A204.1 (cell line): Measurements from ENCODE around the gene PRR7.
"Not testable (repeated sequence)": the region's sequence is repeated elsewhere in the genome, so short reads cannot be mapped to it uniquely, and the experiment has no call there.

Experiments used
- FAIRE-seq: peaks from 2 replicates; lab custom pipeline; 2012; peaks lifted over from hg19 to GRCh38; lab: Jason Lieb, UNC

Gene PRR7

DNA sequence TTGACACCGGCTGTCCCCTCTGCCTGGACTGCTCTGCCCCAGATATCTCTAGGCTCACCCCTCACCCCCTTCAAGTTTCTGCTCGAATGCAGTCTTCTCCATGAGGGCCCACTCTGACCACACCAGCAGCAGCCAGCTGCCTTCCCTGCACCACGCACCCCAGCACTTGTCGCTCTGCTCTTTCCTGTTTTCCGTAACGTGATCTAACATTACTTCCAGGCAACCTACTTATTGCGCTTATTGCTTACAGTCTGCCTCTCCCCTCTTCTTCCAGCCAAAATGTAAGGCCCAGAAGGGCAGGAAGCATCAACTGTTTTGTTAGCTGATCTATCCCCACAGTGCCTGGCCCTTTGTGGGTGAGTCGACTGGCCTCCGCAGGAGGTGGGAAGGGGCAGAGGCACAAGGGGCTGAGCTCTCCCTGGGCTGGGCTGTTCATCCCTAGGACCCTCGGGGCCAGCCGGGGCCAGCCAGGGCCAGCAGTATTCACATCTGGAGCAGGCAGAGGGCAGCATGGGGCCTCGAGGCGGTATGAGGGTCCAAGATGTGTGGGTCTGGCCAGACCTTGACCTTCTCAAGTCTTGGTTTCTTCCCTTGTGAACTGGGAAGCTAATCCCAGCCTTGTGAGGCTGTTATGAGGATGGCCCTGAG, 38.4 kb downstream of the PRR7 start:
- FAIRE-seq, result no peak

DNA sequence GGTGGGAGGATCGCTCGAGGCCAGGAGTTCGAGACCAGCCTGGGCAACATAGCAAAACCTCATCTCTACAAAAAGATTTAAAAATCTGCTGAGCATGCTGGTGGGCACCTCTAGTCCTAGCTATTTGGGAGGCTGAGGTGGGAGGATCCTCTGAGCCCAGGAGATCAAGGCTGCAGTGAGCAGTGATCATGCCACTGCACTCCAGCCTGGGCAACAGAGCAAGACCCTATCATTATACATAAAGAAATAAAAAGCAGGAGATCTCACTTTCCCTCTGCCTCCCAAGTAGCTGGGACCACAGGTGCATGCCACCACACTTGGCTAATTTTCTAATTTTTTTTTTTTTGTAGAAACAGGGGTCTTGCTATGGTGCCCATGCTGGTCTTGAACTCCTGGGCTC, 39.1 kb downstream of the PRR7 start:
- not testable (repeated sequence) for FAIRE-seq

DNA sequence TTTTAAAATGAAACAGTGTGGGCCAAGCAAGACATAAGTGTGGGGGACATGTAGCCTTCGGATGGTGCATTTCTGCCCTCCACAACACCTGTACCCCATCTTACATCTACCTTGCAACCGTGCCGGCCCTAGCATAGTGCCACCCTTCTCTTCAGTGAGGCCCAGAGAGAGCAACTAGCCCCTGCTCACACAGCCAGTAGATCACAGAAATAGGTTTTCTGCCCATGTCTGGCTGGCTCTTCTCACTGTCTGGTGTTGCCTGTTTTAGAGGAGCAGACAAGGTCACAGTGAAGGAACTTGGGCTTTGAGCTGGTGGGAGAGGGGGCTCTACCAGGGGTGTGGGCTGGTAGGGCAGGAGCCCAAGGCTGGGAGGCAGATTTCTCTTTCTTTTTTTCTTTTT, 39.6 kb downstream of the PRR7 start:
- FAIRE-seq, result no peak

DNA sequence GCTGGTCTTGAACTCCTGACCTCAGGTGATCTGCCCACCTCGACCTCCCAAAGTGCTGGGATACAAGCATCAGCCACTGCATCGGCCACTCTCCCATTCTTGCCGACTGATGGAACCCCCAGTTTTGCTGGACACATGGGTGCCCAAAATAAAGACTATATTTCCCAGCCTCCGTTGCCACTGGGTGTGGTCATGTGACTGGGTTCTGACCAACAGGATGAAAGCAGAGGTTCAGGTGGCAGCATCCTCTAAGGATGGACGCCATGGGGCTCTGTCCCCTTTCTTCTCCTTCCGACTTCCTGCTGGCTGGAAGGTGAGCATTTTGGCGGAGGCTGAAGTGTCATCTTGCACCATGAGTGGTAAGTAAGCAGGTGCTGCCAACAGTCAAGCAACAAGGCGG, 40.5 kb downstream of the PRR7 start:
- no peak for FAIRE-seq

DNA sequence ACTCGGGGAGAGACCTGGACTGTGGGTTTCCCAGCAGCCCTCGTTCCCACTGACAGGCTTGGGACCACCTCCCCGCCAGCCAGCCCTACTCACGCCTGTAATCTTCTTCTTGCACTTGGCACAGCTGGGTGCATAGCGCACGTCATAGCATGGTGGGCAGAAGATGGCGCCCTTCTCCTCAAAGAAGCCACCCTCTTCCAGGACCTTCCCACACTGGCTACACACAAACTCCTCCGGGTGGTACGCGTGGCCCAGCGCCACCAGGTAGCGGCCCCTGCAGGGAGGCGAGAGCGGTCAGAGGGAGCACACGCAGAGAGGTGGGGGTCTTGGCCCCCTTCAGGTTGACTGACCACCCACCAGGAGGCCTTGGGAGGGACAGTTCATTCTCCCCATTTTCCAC, 41.4 kb downstream of the PRR7 start:
- FAIRE-seq, result no peak

DNA sequence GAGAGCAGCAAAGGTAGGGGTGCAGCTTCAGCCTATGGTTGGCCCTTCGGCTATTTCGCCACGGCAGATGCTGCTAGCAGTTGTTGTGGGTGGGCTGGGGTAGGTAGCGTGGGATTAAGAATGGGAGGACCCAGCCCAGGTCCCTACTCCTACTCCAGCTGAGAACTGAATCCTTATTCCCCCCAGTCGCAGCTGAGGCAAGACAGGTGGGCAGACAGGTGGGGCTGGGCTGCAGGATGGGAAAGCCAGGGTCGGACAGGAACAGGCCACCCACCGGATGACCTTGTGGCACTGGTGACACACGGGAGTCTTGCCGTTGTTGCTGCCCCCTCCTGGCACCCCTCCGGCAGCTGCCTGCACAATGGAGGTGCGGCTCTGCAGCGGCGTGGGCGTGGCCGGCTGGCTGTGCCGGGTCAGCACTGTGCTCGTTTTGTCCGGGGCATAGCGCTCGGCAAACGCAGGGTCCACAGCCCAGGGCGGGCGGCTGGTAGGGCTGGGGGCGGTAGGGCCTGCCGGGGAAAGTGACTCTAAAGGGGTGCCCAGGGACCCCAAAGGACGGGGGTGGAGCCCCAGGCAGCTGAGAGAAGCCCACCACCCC, 42.6 kb downstream of the PRR7 start:
- FAIRE-seq, result no peak

DNA sequence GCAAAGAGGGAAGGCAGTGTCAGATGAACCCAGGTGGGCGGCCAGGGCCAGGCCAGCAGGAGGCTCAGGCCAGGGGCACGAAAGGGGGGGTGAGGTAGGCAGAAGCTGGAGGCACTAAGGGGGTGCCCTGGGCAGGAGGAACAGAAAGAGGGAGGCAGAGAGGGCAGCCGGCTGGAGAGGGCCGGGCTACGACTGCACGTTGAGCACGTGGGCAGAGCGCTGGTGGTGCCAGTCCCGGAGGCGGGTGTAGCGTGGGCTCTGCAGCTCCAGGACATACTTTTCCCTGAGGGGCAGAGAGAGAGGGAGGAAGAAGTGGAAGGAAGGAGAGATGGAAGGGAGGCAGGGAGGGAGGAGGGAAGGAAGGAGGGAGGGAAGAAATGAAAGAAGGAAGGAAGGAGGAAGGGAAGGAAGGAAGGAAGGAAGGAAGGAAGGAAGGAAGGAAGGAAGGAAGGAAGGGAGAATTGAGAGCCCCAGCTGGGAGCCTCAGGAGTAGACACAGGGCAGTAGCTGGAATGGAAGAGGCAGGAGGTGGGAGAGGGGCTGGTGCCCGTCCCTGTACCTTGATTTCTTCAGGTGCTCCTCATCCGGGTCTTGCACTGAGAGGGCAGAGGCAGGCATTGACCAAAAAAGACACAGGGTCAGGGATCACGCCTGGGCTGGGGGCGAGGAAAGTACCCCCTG, 43.8 kb downstream of the PRR7 start:
- no peak for FAIRE-seq

DNA sequence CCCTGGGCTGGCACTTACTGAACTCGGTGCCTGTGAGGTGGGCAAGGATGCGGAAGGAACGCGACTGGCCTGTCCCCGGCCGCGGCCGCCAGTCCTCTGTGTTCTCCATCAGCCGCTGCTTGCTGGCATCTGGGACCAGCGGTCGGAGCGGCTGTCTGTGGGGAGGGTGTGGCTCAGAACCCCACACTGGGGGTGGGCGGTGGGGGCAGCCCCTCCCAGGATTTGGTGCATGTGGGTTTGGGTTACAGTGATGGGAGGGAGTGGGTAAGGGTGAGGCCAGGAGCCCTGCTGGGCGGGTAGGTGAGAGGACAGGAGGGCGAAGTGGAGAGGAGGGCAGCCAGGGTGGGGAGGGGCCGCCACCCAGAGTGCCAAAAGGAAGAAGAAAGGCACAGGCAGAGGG, 44.4 kb downstream of the PRR7 start:
- no peak for FAIRE-seq

DNA sequence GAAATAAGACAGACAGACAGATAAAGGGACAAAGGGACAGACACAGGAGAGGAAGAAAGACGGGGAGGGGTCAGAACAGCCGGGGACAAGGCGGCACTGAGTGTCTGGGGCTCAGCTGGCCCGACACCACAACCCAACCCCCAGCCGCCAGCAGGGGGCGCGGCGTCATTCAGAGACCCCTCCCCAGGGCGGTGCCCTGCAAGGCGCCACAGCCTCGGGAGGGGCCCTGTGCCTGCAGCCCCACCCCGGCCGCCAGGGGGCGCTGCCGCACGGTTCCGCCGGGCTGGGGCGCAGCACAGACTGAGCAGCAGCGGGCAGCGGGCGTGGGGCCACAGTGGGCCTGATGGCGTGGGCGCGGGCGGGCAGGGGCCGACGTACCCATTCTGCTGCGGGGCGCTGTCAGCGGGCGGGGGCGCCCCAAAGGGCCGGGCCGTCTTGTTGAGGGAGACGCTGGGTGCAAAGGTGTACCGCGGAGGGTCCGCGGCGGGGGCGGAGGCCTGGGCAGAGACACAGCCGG, 44.9 kb downstream of the PRR7 start:
- FAIRE-seq, result no peak

DNA sequence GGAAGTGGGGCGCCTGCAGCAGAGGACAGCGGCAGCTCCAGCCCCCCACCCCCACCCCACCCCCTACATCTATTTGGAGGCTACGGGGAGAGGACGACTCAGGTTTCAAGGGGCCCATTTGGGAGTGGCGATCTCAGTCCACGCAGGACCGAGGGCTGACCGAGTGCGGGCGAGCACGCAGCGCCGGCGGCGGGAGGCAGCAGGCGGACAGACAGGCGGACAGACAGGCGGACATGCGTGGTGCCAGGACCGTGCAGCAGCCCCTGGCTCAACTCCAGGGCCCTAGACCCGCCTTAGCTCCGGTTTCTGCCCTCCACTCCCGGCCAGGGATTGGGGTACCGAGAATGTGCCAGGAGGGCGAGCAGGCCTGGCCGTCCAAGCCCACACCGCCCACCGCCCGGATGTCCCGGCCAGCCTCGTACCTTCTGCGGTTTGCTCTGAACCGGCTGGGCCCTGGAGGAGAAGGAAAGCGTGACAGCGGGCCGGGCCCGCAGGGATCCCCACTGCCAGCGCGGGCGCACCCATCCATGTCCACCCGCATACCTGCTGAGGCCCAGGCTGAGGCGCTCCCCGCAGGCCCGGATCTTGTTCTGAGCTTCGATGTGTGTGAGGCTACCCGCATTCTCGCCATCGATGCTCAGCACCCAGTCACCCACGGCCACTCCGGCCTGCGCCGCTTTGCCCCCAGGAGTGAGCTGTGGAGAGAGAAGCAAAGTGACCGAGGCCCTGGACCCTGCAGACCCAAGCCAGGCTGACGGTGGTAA, 45.6 kb downstream of the PRR7 start:
- no peak for FAIRE-seq

DNA sequence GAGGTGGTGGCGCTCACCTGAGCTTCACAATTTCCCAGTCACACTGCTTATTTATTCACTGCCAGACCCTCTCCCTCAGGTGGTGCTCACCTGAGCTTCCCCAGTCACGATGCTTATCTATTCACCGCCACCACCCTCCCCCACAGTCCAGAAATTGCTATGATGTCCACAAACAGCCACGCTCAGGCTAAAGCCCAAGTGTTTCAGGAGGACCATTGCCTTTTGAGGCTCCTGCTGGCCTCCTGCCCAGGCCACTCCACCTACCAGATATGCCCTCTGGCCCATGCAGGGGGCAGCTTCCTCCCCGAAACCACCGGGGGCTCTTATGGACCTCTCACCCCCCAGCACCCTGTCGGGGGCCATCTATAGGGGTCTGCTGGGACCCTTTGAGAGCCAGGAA, 46.2 kb downstream of the PRR7 start:
- FAIRE-seq, result no peak

DNA sequence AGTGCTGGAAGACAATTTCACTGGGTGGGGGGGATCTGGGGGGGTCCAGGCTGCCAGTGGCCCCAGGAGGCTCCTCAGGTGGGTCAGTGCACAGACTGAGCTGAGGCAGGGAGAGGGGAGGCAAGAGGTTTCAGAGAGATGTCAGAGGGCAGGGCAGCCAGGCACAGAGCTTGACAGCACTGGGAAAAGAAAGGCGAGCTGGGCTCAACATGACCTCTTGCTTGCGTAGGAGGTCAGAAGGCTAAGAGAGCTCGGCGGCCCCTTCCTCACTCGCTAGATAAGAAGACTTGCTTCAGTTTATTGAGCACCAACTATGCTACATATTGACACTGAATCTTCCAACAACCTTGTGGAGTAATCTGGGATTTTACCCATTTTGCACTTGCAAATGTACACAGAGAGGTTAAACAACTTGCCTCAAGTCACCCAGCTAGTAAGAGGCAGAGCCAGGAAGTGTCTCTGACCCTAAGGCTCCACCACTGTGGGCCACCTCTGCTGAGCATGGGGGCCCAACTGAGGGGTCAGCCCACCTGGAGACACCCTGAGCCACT, 47.3 kb downstream of the PRR7 start:
- FAIRE-seq, result no peak

DNA sequence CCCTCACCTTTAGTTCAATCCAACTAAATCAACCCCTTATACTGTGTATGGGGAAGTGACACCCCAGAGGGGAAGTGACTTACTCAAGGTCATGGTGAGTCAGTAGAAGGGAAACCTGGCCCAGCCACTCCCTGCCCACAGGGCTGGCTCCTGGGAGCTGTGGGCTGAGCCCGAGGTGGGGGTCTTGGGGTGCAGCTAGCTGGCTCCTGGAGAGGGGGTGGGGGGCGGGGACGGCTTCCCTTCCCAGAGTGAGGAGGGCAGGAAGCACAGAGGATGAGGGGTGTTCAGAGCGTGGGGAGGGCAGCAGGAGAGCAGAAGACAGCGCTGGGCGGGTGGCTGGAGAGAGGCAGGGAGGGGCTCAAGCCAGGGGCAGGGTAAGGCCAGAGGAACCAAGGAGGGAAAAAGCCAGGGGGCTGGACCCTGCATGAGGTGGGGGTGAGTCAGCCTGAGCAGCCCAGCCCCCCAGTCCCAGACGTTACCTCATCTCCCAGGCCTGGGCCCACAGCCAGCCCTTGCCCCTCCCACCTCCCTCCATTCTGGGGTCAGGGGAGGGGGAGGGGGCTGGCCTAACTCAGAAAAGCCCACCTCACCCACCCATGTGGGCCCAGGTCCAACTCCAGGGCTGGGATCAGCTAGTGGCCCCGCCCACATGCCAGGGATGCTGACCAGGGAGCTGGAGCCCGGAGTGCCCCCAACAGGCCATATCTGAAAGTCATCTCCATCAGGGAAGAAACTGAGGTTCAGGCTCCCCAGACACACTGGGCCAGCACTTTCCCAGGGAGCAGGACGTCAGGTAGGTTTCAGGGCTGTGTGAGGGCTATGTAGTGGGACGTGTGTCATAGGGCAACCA, 48.0 kb downstream of the PRR7 start:
- FAIRE-seq, result no peak

DNA sequence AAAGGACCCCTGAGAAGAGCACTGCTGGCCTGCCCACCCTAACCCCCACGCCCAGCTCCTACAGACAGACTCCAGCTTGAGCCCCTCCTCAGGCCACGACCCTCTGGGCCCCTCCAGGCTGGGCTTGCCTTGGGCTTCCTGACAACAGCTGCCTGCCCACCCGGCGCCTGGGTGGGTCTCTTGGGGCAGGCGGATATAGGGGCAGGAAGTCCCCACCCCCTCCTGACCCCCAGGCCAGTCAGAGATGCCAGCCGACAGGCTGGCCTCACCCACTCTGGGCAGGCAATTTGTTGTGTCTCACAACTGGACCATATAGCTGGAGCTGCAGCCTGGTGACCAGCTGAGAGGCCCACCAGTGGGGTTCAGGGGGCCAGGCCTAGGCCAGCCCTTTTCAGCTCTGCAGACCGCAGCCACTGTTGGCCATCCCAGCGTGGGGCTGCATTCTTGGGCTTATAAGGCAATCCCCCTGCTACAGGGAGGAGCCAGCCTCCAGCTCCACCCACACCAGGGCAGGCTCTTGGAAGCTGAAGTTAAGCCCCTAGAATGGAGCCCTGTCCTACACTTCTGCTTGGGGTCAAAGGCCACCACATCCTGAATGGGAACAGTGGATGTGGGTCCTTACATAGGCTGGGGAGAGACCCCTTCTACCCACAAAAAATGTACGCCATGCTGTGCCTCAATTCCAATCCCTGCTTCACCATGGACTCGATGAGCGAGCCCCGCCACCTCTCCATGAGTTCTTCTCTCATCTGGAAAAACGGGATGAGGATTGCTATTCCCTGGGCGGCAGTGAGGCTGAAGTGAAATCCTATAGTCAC, 48.8 kb downstream of the PRR7 start:
- FAIRE-seq, result no peak

DNA sequence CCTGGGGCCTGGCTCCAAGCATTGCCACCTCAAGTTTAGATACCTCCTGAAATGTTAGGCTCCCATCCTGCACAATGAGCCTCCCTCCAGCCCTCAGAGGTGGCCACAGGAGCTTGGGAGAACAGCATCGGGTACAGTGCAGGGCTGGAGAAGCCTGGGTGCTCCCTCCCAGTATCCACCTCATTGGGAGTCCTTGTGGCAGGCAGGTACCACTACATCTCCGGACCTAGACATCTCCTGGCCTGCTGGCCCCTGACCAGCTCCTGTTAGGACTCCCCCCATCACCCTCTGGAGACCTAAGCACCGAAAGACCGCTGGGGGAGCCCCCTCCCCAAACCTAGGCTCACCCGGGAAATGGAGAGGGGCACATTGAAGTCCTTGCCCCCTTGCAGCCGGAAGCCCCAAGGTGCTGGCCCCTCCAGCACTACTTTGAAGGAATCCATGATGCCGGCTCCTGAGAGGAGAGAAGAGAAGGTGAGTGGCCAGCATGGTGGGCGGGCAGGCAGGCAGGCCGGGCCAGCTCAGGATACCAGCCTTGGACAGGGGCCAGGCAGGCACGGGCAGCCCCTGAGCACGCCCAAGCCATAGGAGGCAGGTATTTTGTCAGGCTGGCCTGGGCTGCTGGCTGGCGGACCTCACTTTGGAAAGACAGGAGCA, 49.6 kb downstream of the PRR7 start:
- FAIRE-seq, result no peak

DNA sequence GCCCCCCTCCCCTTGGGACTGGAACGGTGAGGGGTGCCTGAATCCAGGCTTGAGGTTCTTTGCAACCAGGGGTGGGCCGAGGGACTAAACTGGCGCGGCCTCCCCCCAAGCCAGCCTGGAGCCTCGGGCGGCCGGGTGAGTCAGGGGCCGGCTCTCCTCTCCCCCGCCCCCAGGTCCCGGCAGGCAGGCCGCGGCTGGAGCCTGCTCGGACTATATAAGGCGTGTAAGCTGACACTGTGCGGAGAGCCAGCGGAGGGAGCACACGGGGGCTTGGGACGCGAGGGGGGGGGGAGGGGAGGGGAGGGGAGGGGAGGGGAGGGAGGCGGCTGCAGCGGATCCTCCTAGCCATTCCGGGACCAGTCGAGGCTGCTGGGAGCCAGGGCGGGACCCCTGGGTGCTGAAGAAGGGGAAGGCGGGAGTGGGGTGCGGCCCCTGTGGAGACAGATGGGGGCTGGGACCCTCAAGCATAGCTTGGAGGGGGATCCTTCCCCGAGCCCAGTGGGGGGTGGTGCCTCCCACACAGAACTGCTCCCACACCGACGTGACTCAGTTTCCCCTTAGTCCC, 50.2 kb downstream of the PRR7 start:
- FAIRE-seq, result no peak

DNA sequence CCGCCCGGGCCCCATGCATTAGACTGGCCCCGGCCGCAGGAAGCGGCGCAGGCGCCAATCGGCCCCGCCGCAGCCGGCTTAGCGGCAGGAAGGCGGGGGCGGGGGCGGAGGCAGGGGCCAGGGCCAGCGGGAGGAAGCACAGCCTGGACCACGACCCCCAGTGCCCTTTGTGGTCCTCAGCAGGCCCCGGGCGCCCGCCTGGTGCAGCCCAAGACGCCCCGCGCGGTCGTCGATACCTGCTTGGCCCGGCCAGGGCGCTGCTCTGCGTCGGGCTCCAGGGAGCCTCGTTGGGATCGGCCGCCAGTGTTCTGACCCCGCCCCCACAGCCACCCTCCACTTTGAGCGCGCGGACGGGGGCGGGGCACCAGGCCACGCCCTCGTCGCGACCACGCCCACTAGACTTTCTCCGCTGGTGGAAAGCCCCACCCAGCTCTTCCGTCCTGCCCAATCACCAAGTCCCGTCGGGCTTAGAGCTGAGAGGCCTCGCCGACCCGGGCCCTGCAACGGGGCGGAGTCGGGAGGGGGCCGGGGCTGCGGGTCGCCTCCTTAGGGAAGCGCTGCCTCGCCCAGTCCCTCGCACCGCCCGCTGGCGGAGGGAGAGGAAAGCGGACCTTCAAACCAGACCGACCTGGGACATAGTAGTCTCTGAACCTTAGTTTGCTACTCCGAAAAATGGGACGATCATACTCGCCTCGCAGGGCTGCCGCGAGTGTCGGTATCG, 50.8 kb downstream of the PRR7 start, which contains the start of gene PDLIM7:
PDLIM7 (minus strand) TSS at position 313 of the 721 bp plus-strand sequence. CDS start 1,092 bp downstream, outside the sequence.
- peak; percentile 71 for FAIRE-seq

DNA sequence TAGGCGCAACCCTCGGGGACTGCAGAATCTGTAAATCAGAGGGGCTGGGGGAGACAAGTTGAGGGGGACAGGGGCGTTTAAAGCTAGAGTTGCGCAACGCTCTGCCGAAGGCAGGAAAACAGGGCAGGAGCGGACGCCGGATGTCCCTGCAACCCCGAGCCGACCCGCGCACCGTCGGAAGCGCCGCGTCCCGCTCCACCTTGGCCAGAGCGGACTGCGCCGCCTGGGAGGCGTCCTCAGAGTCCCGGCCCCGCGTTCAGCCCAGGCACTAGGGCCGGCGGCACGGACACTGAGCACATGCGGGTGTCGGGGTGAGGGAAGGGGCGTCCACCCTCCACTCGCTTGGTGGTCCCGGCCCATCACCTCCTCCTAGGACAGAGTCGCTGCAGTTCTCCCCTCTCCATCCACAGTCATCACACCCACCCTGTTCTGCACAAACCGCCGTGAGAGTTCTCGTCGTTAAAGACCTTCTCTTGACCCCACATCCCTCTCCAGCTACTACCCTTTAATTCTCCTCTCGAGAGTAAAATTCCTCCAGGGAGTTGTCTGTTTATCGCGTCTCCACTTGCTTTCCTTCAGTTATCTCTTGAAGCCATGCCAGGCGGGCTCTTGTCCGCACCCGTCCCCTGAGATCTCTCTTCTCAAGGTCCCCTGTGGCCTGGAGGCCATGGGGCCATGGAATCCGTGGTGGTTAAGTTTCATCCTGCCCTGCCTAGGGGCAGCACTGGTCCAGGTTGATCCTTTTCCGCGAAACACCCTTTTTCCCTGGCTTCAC, 51.6 kb downstream of the PRR7 start:
- no peak for FAIRE-seq
